ENCODE measurements around the gene SUGP1.

Gene SUGP1

GRCh38 chr19:19297759-19298158, 22.6 kb downstream of the SUGP1 start:
- no peak for DNase-seq (ENCODE audit: low read depth)

GRCh38 chr19:19296953-19297689, 23.2 kb downstream of the SUGP1 start:
- DNase-seq (ENCODE audit: low read depth), result no peak

GRCh38 chr19:19294914-19295313, 25.4 kb downstream of the SUGP1 start:
- no peak for DNase-seq (ENCODE audit: low read depth)

GRCh38 chr19:19292607-19293006, 27.7 kb downstream of the SUGP1 start:
- DNase-seq (ENCODE audit: low read depth), result no peak

GRCh38 chr19:19285686-19286085, 34.6 kb downstream of the SUGP1 start:
- no peak for DNase-seq (ENCODE audit: low read depth)

- DNase-seq (ENCODE audit: low read depth), result no peak
Observed at GRCh38 chr19:19280561-19280960, 39.7 kb downstream of the SUGP1 start.

- DNase-seq (ENCODE audit: low read depth), result no peak
Observed at GRCh38 chr19:19279853-19280252, 40.5 kb downstream of the SUGP1 start.

GRCh38 chr19:19279062-19279612, 41.2 kb downstream of the SUGP1 start:
- DNase-seq (ENCODE audit: low read depth), result no peak

- no peak for DNase-seq (ENCODE audit: low read depth)
Observed at GRCh38 chr19:19278315-19278714, 42.0 kb downstream of the SUGP1 start.

- no peak for DNase-seq (ENCODE audit: low read depth)
Observed at GRCh38 chr19:19276851-19277250, 43.5 kb downstream of the SUGP1 start.

GRCh38 chr19:19276386-19276785, 43.9 kb downstream of the SUGP1 start:
- DNase-seq (ENCODE audit: low read depth), result no peak

- DNase-seq (ENCODE audit: low read depth), result no peak
Observed at GRCh38 chr19:19274716-19275565, 45.4 kb downstream of the SUGP1 start.

GRCh38 chr19:19274146-19274545, 46.2 kb downstream of the SUGP1 start:
- DNase-seq (ENCODE audit: low read depth), result no peak

- no peak for DNase-seq (ENCODE audit: low read depth)
Observed at GRCh38 chr19:19271828-19272599, 48.3 kb downstream of the SUGP1 start.

- no peak for DNase-seq (ENCODE audit: low read depth)
Observed at GRCh38 chr19:19270749-19271571, 49.3 kb downstream of the SUGP1 start.

GRCh38 chr19:19269952-19270694, 50.2 kb downstream of the SUGP1 start:
- no peak for DNase-seq (ENCODE audit: low read depth)

GRCh38 chr19:19268453-19269385, 51.6 kb downstream of the SUGP1 start:
- no peak for DNase-seq (ENCODE audit: low read depth)

- DNase-seq (ENCODE audit: low read depth), result no peak
Observed at GRCh38 chr19:19267305-19267704, 53.0 kb downstream of the SUGP1 start.

- no peak for DNase-seq (ENCODE audit: low read depth)
Observed at GRCh38 chr19:19263886-19264487, 56.3 kb downstream of the SUGP1 start.

Data from CMK (cell line).